B cell (primary cell): ENCODE results near the gene ZNF891.

Experiments used
- CTCF ChIP-seq: fragments of 200-600 bp; IDR thresholded peaks from one replicate; pipeline ENCODE4 v1.8.0; 2022; ENCODE audit warnings: antibody characterized with exemption, mild to moderate bottlenecking
- EZH2 ChIP-seq: IDR thresholded peaks from 2 replicates; pipeline ENCODE4 v1.6.1; 2012; ENCODE audit warnings: borderline replicate concordance, low read depth, mild to moderate bottlenecking, moderate library complexity, low read length; ENCODE audit not compliant: insufficient read depth, poor library complexity, severe bottlenecking

GRCh38 chr12:133108150-133108549 is 21.9 kb downstream of the ZNF891 start:
- TF ChIP-seq CTCF (no peak), EZH2 (no peak)
